ENCODE data around the gene NAV3. TPM values are rescaled to one million over a fixed set of nuclear protein-coding genes. Genes with fewer than 3 reads are reported as not detected.

The NAV3 gene
- total RNA-seq, 1 donor from 2014 or later = 1.5 TPM

DNA sequence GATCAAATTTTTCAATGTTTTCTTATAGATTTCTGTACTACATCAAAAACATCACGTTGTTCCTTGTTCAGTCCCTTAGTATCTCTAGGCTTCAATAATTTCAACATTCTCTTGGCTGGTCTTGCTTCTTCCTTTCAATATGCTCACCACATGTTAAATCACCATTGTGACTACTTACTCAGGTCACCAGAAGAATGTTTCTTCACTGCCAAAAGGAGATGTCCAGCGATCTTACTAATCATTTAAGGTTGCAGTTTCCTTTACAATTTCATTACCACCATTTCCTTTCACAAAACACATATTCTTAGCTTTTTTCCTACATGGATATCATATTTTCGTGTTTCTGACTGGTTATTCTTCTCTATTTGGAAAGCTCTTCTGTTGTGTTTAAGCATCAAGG, 363.8 kb downstream of the NAV3 start:
- H3K9me3 ChIP-seq (replicated peaks) = no peaks in the 10 kb centered on the region
- no peak for DNase-seq
- no peak overlapping the region for H3K4me3 ChIP-seq
- no peak overlapping the region for H3K27ac ChIP-seq (replicated peaks)
- H3K27me3 ChIP-seq (ENCODE audit: low read depth) = no peaks in the 10 kb centered on the region
- intact Hi-C loops (cut with micrococcal nuclease) = no loop called here
- TF ChIP-seq, protein P1, sequence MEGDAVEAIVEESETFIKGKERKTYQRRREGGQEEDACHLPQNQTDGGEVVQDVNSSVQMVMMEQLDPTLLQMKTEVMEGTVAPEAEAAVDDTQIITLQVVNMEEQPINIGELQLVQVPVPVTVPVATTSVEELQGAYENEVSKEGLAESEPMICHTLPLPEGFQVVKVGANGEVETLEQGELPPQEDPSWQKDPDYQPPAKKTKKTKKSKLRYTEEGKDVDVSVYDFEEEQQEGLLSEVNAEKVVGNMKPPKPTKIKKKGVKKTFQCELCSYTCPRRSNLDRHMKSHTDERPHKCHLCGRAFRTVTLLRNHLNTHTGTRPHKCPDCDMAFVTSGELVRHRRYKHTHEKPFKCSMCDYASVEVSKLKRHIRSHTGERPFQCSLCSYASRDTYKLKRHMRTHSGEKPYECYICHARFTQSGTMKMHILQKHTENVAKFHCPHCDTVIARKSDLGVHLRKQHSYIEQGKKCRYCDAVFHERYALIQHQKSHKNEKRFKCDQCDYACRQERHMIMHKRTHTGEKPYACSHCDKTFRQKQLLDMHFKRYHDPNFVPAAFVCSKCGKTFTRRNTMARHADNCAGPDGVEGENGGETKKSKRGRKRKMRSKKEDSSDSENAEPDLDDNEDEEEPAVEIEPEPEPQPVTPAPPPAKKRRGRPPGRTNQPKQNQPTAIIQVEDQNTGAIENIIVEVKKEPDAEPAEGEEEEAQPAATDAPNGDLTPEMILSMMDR (IDR thresholded peaks at IDR 0.05; ENCODE audit: borderline replicate concordance) = no peak
- H3K36me3 ChIP-seq = no peaks in the 10 kb centered on the region
- H3K4me1 ChIP-seq = no peaks in the 10 kb centered on the region

DNA sequence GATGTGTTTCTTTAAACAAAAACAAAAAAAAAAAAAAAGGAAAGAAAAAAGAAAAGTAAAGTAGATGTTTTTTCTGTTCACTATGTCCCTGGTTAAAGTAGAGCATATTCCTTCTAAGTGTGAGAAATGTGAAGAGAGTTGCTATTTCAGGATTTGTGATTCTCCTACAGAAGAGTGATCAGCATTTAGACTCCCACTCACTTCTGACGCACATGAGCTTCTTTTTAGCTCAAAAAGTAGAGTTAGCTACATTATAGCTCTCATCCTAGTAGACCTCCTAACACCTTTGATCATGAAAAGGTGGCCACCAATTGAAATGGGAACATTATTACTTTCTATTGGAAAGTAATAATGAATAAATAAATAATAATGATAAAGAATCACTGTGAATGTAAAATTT, 368.2 kb downstream of the NAV3 start:
- Histone ChIP-seq H3K9me3 (replicated peaks) (no peaks in the 10 kb centered on the region), H3K4me1 (no peaks in the 10 kb centered on the region), H3K27me3 (ENCODE audit: low read depth) (no peaks in the 10 kb centered on the region), H3K27ac (replicated peaks) (no peak overlapping the region), H3K36me3 (no peaks in the 10 kb centered on the region), H3K4me3 (no peak overlapping the region)
- no peak for DNase-seq
- TF ChIP-seq, protein P1 (IDR thresholded peaks at IDR 0.05; ENCODE audit: borderline replicate concordance) = no peak
- intact Hi-C loops (cut with micrococcal nuclease) = no loop called here

DNA sequence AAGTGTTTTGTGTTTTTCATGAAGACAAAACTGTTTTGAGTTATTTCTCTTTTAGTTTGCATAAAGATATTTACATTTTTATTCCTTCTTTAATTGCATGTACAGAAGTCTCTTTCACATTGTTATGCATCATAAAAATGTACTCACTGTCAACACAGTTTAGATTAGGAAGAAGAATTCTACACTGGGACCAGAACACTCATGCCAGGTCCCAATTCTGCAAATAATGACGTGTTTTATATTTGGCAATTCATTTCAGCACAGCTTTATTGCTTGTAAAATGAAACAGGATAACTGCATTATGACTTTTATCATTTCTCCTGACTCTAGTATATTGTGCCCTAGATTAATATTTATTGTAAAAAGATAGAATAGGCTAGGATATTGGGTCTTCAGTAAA, 369.2 kb downstream of the NAV3 start:
- H3K4me3 ChIP-seq = no peak overlapping the region
- DNase-seq = no peak
- TF ChIP-seq, protein P1 (IDR thresholded peaks at IDR 0.05; ENCODE audit: borderline replicate concordance) = no peak
- H3K36me3 ChIP-seq = no peaks in the 10 kb centered on the region
- intact Hi-C loops (cut with micrococcal nuclease) = no loop called here
- H3K4me1 ChIP-seq = no peaks in the 10 kb centered on the region
- H3K27ac ChIP-seq (replicated peaks) = no peak overlapping the region
- no peaks in the 10 kb centered on the region for H3K9me3 ChIP-seq (replicated peaks)
- H3K27me3 ChIP-seq (ENCODE audit: low read depth) = no peaks in the 10 kb centered on the region

DNA sequence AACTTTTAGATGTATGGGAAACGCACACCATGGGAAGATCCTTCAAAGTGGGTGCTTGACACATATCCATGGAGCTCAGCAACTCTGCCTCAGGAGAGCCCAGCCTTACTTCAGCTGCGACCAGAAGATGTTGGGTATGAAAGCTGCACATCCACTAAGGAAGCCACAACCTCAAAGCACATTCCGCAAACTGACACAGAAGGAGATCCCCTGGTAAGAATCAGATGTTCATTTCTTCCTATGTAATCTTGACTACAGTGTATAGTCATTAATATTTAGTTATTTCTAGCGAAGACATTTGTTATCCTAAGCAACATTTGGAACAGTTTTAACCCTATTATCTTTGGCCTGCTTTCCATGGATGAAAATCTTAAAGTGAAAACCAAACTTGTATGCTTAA, 374.2 kb downstream of the NAV3 start:
- Histone ChIP-seq H3K4me3 (no peak overlapping the region), H3K9me3 (replicated peaks) (no peaks in the 10 kb centered on the region), H3K27ac (replicated peaks) (no peak overlapping the region), H3K27me3 (ENCODE audit: low read depth) (no peaks in the 10 kb centered on the region), H3K36me3 (no peaks in the 10 kb centered on the region), H3K4me1 (no peaks in the 10 kb centered on the region)
- TF ChIP-seq, protein P1 (IDR thresholded peaks at IDR 0.05; ENCODE audit: borderline replicate concordance) = no peak
- intact Hi-C loops (cut with micrococcal nuclease) = no loop called here
- no peak for DNase-seq

DNA sequence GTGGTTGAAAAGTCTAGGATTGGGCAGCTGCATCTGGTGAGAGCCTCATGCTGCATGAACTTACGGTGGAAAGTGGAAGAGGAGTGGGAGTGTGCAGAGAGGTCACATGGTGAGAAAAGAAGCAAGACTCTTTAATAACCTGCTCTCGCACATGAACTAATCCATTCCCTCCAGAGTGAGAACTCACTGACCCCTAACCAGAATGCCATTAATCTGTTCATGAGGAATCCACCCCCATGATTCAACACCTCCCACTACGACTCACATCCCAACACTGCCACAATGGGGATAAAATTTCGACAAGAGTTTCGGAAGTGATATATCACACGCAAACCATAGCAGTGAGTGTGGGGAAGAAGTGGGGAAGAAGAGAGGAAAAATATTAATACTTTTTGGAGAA, 377.4 kb downstream of the NAV3 start:
- H3K27me3 ChIP-seq (ENCODE audit: low read depth) = no peaks in the 10 kb centered on the region
- TF ChIP-seq, protein P1 (IDR thresholded peaks at IDR 0.05; ENCODE audit: borderline replicate concordance) = no peak
- H3K27ac ChIP-seq (replicated peaks) = no peak overlapping the region
- no peak overlapping the region for H3K4me3 ChIP-seq
- no peaks in the 10 kb centered on the region for H3K4me1 ChIP-seq
- intact Hi-C loops (cut with micrococcal nuclease) = no loop called here
- H3K36me3 ChIP-seq = no peaks in the 10 kb centered on the region
- H3K9me3 ChIP-seq (replicated peaks) = no peaks in the 10 kb centered on the region
- DNase-seq = no peak

Data from left ventricle myocardium inferior (tissue), 1 donor.